ENCODE results near the gene SMIM41. TPM values are rescaled to one million over a fixed set of nuclear protein-coding genes. Genes with fewer than 3 reads are reported as not detected.

SMIM41 gene
- total and polyA plus RNA-seq, 10 of the 15 experiments (the other 5 are each of a cell fraction or from before 2014, with no cell fraction given): not detected

DNA sequence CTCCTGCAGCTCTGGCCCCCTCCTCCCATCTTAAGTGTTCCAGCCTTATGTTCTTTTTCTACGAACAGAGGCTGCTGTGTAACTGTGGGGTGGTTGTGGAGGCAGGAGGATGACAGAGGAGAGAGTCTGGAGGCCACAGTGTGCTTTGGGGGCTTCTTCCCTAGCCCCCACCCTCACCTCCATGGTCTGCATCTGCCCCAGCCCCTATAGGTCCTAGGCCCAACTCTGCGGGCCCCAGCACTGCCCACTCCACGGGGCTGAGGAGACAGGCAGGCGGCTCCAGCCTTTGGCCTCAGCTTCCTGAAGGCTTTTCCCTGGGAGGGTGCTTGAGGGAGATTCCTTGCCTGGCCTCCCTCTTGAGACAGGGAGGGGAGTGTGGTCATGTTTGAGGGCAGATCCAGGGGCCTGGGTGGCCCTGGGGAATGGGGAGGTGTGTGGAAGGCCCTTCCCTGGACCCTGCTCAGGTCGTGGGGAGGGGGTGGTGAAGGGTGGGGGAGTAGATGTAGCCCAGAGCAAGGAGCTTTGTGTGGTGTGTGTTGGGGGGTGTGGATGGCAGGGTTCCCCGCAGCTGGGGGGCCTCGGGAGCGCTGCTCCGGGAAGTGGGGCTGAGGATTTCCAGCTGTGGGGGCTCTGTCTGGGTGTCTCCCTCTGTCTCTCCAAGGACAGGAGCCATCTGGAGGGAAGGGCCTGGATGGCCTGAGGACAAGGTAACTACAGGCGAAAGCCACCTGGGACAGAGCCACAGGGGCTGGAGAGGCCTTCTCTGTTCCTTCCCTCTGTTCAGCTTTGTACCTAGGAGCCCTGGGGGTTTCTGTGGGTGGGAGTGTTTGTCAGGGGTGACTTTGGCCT, 1.1 kb downstream of the SMIM41 start:
- 91% methylated on average over 7 of the region's 10 CpGs for WGBS (ENCODE audit: insufficient coverage, insufficient replicate concordance, low lambda C conversion rate, missing lambda C conversion rate)
- no peak overlapping the region for H3K27ac ChIP-seq (ENCODE audit: control insufficient read depth, insufficient read depth)
- H3K9me3 ChIP-seq (replicated peaks; ENCODE audit: control insufficient read depth, insufficient read depth, low read length): no peaks in the 10 kb centered on the region
- no peaks in the 10 kb centered on the region for H3K27me3 ChIP-seq (replicated peaks in 1 of 2; ENCODE audit: control insufficient read depth in 2 of 2, insufficient read depth in 2 of 2, low read length in 1 of 2)
- peaks cover 15% of the 10 kb centered on the region in 2 experiments for H3K36me3 ChIP-seq (ENCODE audit: control insufficient read depth in 2 of 2, insufficient read depth in 2 of 2, low read length in 1 of 2)
- H4K20me1 ChIP-seq (ENCODE audit: control insufficient read depth, insufficient read depth): no peaks in the 10 kb centered on the region
- POLR2A ChIA-PET: interaction anchor here (1.0 to 2.1 kb wide), 6 partner anchors 9 to 54 kb away, joined by 3 to 7 read pairs (median 4); partner anchors contain the start of gene ATG101
- no TSS peak for BruUV-seq (replicated peaks)
- ATAC-seq: peak; percentile 16
- no peak overlapping the region for H3K4me3 ChIP-seq
- no peak overlapping the region for H2AFZ ChIP-seq (ENCODE audit: control insufficient read depth, low read depth, low read length)
- CTCF ChIA-PET: interaction anchor here (0.6 to 13.1 kb wide), 6 partner anchors 11 to 88 kb away, joined by 3 to 622 read pairs (median 33); partner anchors contain the start of gene ATG101
- SMC1A ChIA-PET (ENCODE audit: uncharacterized antibody, unreplicated experiment): interaction anchor here (0.9 to 12.5 kb wide), 8 partner anchors 10 to 82 kb away, joined by 3 to 322 read pairs (median 5); partner anchors contain the start of genes ATG101 and NR4A1
- no peak for FAIRE-seq
- TF ChIP-seq RAD51 (IDR thresholded peaks at IDR 0.05) (no peak), RB1 (IDR thresholded peaks at IDR 0.05; ENCODE audit: borderline replicate concordance) (no peak), FOXK2 (IDR thresholded peaks at IDR 0.05) (no peak), SIX5 (IDR thresholded peaks at IDR 0.05; ENCODE audit: low read depth, low read length, severe bottlenecking) (no peak), ATF7 (IDR thresholded peaks at IDR 0.05; ENCODE audit: low read depth) (no peak), IRF4 (IDR thresholded peaks at IDR 0.05; ENCODE audit: low read depth, low read length) (no peak), FOS (IDR thresholded peaks at IDR 0.05; ENCODE audit: borderline replicate concordance, extremely low read depth, insufficient read length) (no peak)
- in situ Hi-C loops (cut with MboI) (loop anchor here (5.0 kb wide), 1 partner anchor 53 kb away; no protein-coding TSS in a partner anchor), intact Hi-C loops (cut with micrococcal nuclease; ENCODE audit: unreplicated experiment) (no loop called here)
- H3K4me1 ChIP-seq (ENCODE audit: control insufficient read depth, insufficient read depth, low read length): peaks cover 14% of the 10 kb centered on the region
- H3K9ac ChIP-seq (ENCODE audit: control insufficient read depth, insufficient read depth, low read length): no peak overlapping the region
- H3K4me2 ChIP-seq (ENCODE audit: control insufficient read depth, insufficient read depth): no peak overlapping the region
- no peak for DNase-seq (ENCODE audit: low read depth, low spot score)
- no peaks in the 10 kb centered on the region for H3K79me2 ChIP-seq (ENCODE audit: control insufficient read depth, insufficient read depth, low read length)
- RAD21 ChIA-PET (ENCODE audit: unreplicated experiment): interaction anchor here (0.6 to 3.7 kb wide), 8 partner anchors 11 to 837 kb away, joined by 3 to 111 read pairs (median 7); partner anchors contain the start of genes ATG101 and NR4A1
